Body of pancreas (tissue), 4 donors: ENCODE measurements around the gene PKNOX1.
"Not testable (repeated sequence)": the region's sequence is repeated elsewhere in the genome, so short reads cannot be mapped to it uniquely, and the experiment has no call there.

Experiments used
- POLR2A ChIP-seq, 3 donors: fragments of 450-650 bp; IDR thresholded peaks; one replicate each; pipeline ENCODE4 v1.6.1; 2016; ENCODE audit warnings: antibody characterized with exemption in 3 of 3, mild to moderate bottlenecking in 2 of 3
- TF ChIP-seq, protein P1 (sequence below), 7 experiments: fragments of 450-650 bp in 4 of 7; fragments of 200-600 bp in 3 of 7; sonication (generic) in 3 of 7; IDR thresholded peaks; one replicate each; pipeline ENCODE4 v1.5.1; 2016 to 2019; ENCODE audit warnings: antibody characterized with exemption in 7 of 7

DNA sequence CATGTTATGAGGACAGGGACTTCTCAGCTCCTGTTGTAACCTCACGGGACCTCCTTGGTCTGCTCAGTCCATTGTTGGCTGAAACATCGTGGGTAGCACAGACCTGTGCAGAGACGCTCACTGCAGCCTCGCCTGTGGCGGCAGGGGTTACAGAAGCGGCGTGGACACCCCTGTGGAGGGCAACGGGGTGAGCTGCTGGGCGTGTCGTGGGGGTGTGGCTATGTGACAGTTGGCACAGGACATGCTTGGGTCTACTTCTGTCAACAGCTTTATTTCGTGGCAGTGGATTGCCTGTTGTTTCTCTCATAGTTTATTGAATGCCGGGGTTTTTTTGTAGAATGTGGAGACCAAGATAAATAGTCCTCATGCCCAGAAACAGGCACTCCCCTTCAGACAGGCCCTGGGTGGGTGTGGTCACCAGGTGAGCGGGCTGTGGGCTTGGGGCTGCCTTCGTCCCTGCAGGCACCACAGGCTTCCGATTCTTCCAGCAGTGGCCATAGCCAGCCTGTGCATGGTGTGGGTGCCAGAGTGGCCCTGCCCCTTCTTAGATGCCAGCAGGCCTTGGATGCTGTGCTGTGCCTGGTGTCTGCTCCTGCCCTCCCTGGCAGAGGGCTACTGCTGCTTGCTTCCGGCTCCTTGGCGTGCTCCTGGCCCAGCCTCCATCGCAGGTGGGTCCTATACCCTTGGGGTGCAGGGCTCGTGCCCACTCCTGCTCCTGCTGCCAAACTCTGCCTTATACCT is 63.7 kb downstream of the PKNOX1 start:
- TF ChIP-seq, protein P1, sequence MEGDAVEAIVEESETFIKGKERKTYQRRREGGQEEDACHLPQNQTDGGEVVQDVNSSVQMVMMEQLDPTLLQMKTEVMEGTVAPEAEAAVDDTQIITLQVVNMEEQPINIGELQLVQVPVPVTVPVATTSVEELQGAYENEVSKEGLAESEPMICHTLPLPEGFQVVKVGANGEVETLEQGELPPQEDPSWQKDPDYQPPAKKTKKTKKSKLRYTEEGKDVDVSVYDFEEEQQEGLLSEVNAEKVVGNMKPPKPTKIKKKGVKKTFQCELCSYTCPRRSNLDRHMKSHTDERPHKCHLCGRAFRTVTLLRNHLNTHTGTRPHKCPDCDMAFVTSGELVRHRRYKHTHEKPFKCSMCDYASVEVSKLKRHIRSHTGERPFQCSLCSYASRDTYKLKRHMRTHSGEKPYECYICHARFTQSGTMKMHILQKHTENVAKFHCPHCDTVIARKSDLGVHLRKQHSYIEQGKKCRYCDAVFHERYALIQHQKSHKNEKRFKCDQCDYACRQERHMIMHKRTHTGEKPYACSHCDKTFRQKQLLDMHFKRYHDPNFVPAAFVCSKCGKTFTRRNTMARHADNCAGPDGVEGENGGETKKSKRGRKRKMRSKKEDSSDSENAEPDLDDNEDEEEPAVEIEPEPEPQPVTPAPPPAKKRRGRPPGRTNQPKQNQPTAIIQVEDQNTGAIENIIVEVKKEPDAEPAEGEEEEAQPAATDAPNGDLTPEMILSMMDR (IDR thresholded peaks at IDR 0.05): not testable (repeated sequence)
- not testable (repeated sequence) for TF ChIP-seq POLR2A (IDR thresholded peaks at IDR 0.05)
